ENCODE measurements around the gene KCNS1. TPM values are rescaled to one million over a fixed set of nuclear protein-coding genes. Genes with fewer than 3 reads are reported as not detected.

The KCNS1 gene
- polyA plus RNA-seq, 1 donor (not counting 4 experiments of a cell fraction or from before 2014, with no cell fraction given) = 1.5 TPM

GRCh38 chr20:45051204-45052060 lies 49.5 kb downstream of the KCNS1 start:
- H3K9me1 ChIP-seq (ENCODE audit: control insufficient read depth, extremely low read depth, insufficient read depth, low read length) = no peaks in the 10 kb centered on the region
- no peaks in the 10 kb centered on the region for H3K27me3 ChIP-seq (ENCODE audit: control insufficient read depth, extremely low read depth, insufficient read depth, low read length)
- no peak overlapping the region for H3K27ac ChIP-seq (ENCODE audit: control insufficient read depth, insufficient read depth, low read length)
- FAIRE-seq (no peak), DNase-seq (ENCODE audit: low read depth, low spot score) (no peak)
- no peak for TF ChIP-seq CTCF (optimal IDR thresholded peaks at IDR 0.05 in 1 of 3, IDR thresholded peaks at IDR 0.05 in 1 of 3, conservative IDR thresholded peaks at IDR 0.05 in 1 of 3; ENCODE audit: extremely low read depth in 1 of 3, insufficient read depth in 2 of 3, low read length in 3 of 3)
- TF ChIP-seq EZH2 (IDR thresholded peaks at IDR 0.05; ENCODE audit: low read length) = no peak
- dilution Hi-C loops (cut with MboI; ENCODE audit: extremely low pct_ligation_motif_present, low sequenced_read_pairs) = no loop called here
- no peaks in the 10 kb centered on the region for H4K20me1 ChIP-seq (ENCODE audit: control insufficient read depth, extremely low read depth, insufficient read depth, low read length)
- no peaks in the 10 kb centered on the region for H3K4me1 ChIP-seq (ENCODE audit: control insufficient read depth, extremely low read depth, insufficient read depth, low read length)
- no peak overlapping the region for H3K4me2 ChIP-seq (ENCODE audit: control insufficient read depth, extremely low read depth, insufficient read depth, low read depth, low read length)
- no peaks in the 10 kb centered on the region for H3K9me3 ChIP-seq (ENCODE audit: control insufficient read depth, low read depth, low read length)
- no peak overlapping the region for H2AFZ ChIP-seq (ENCODE audit: control insufficient read depth, low read length)
- no peak overlapping the region for H3K9ac ChIP-seq (ENCODE audit: control insufficient read depth, extremely low read depth, insufficient read depth, low read length)
- peaks cover 2% of the 10 kb centered on the region for H3K79me2 ChIP-seq (ENCODE audit: control insufficient read depth, insufficient read depth, low read length)
- H3K36me3 ChIP-seq (ENCODE audit: control insufficient read depth in 2 of 2, extremely low read depth in 1 of 2, insufficient read depth in 2 of 2, low read length in 2 of 2) = peaks cover 2 to 16% of the 10 kb centered on the region in 2 experiments
- H3K4me3 ChIP-seq (ENCODE audit: control insufficient read depth in 2 of 3, extremely low read depth in 1 of 3, insufficient read depth in 2 of 3, low read depth in 1 of 3, low read length in 3 of 3) = no peak overlapping the region

DNA sequence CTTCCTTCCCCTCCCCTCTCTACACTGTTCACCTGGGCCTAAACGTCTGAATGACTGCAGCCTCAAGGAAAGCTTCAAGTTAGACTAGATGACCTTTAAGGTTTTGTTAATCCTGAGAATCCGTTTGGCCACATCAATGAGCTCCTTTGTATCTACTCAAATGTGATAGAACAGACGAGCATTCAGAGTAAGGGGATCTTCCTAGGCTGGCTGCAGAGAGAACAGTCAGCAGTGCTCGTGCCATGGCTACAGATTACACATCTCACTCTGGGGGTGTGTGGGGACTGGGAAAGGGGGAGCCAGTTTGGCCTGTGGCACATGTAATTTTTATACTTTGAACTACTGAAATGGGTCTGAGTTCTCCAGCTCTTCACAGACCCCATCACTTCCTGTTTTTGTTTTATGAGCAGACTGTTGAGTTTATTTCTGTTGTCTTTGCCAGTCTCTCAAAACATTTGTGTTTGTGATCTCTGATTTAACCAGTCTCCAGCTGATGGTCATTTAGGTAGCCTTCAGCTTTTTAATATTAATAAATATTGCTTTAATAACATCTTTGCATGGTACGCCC lies 50.9 kb downstream of the KCNS1 start:
- no peak overlapping the region for H3K9ac ChIP-seq (ENCODE audit: control insufficient read depth, extremely low read depth, insufficient read depth, low read length)
- peaks cover 2% of the 10 kb centered on the region for H3K4me1 ChIP-seq (ENCODE audit: control insufficient read depth, extremely low read depth, insufficient read depth, low read length)
- DNase-seq (ENCODE audit: low read depth, low spot score) (no peak), FAIRE-seq (no peak)
- TF ChIP-seq CTCF (optimal IDR thresholded peaks at IDR 0.05 in 1 of 3, IDR thresholded peaks at IDR 0.05 in 1 of 3, conservative IDR thresholded peaks at IDR 0.05 in 1 of 3; ENCODE audit: extremely low read depth in 1 of 3, insufficient read depth in 2 of 3, low read length in 3 of 3) (no peak), EZH2 (IDR thresholded peaks at IDR 0.05; ENCODE audit: low read length) (no peak)
- no peak overlapping the region for H2AFZ ChIP-seq (ENCODE audit: control insufficient read depth, low read length)
- H3K36me3 ChIP-seq (ENCODE audit: control insufficient read depth in 2 of 2, extremely low read depth in 1 of 2, insufficient read depth in 2 of 2, low read length in 2 of 2) = peaks cover 2 to 16% of the 10 kb centered on the region in 2 experiments
- peaks cover 2% of the 10 kb centered on the region for H3K79me2 ChIP-seq (ENCODE audit: control insufficient read depth, insufficient read depth, low read length)
- dilution Hi-C loops (cut with MboI; ENCODE audit: extremely low pct_ligation_motif_present, low sequenced_read_pairs) = no loop called here
- no peak overlapping the region for H3K4me2 ChIP-seq (ENCODE audit: control insufficient read depth, extremely low read depth, insufficient read depth, low read depth, low read length)
- no peak overlapping the region for H3K27ac ChIP-seq (ENCODE audit: control insufficient read depth, insufficient read depth, low read length)
- no peaks in the 10 kb centered on the region for H4K20me1 ChIP-seq (ENCODE audit: control insufficient read depth, extremely low read depth, insufficient read depth, low read length)
- H3K9me3 ChIP-seq (ENCODE audit: control insufficient read depth, low read depth, low read length) = no peaks in the 10 kb centered on the region
- H3K9me1 ChIP-seq (ENCODE audit: control insufficient read depth, extremely low read depth, insufficient read depth, low read length) = no peaks in the 10 kb centered on the region
- H3K27me3 ChIP-seq (ENCODE audit: control insufficient read depth, extremely low read depth, insufficient read depth, low read length) = no peaks in the 10 kb centered on the region
- no peak overlapping the region for H3K4me3 ChIP-seq (ENCODE audit: control insufficient read depth in 2 of 3, extremely low read depth in 1 of 3, insufficient read depth in 2 of 3, low read depth in 1 of 3, low read length in 3 of 3)
